Esophagus muscularis mucosa (tissue), 4 donors: ENCODE data around the gene LCOR.

Source experiments
- EP300 ChIP-seq: sonication (generic); formaldehyde crosslinking; IDR thresholded peaks from one replicate; pipeline ENCODE4 v1.6.1; 2017; ENCODE audit warnings: antibody characterized with exemption
- POLR2A ChIP-seq: fragments of 450-650 bp; IDR thresholded peaks from one replicate; pipeline ENCODE4 v1.6.1; 2017; ENCODE audit warnings: antibody characterized with exemption, moderate library complexity, mild to moderate bottlenecking, low read depth
- POLR2AphosphoS5 ChIP-seq, 2 donors: sonication (generic); formaldehyde crosslinking; IDR thresholded peaks; one replicate each; pipeline ENCODE4 v1.6.1; 2017; ENCODE audit warnings: antibody characterized with exemption in 2 of 2
- TF ChIP-seq, protein P1 (sequence below), 3 experiments: fragments of 200-600 bp in 2 of 3; fragments of 450-650 bp in 1 of 3; sonication (generic) in 2 of 3; IDR thresholded peaks; one replicate each; pipeline ENCODE4 v1.5.1; 2017 to 2019; ENCODE audit warnings: antibody characterized with exemption in 3 of 3, mild to moderate bottlenecking in 2 of 3, moderate library complexity in 1 of 3

DNA sequence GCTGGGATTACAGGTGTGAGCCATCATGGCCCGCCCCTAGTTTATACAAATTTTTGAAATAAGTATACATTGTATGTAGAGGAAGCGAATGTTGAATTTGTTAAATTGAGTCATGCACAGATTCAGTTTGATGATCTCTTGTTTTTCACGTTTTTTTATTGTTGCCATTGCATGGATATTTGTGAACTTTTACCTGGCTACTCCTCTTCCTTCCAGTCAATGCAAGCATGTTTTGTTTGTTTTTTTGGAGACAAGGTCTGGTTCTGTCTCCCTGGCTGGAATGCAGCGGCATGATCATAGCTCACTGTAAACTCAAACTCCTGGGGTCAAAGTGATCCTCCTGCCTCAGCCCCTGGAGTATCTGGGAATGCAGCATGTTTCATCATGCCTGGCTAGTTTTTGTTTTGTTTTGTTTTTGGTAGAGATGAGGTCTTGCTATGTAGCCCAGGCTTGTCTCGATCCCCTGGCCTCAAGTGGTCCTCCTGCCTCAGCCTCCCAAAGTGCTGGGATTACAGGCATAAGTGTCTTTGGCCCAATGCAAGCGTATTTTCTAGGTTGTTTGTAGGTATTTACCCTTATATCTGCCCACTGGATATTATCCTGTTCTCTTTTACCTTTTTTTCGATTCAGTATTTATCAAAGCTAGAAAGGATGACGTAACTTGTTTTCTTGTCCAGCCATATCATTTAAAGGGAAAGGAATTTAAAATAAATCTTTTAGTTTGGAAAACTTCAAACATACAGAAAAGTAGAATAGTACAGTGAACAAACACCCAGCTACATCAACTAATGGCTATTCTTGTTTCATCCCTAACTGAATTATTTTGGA, 11.0 kb downstream of the LCOR start:
- TF ChIP-seq, protein P1, sequence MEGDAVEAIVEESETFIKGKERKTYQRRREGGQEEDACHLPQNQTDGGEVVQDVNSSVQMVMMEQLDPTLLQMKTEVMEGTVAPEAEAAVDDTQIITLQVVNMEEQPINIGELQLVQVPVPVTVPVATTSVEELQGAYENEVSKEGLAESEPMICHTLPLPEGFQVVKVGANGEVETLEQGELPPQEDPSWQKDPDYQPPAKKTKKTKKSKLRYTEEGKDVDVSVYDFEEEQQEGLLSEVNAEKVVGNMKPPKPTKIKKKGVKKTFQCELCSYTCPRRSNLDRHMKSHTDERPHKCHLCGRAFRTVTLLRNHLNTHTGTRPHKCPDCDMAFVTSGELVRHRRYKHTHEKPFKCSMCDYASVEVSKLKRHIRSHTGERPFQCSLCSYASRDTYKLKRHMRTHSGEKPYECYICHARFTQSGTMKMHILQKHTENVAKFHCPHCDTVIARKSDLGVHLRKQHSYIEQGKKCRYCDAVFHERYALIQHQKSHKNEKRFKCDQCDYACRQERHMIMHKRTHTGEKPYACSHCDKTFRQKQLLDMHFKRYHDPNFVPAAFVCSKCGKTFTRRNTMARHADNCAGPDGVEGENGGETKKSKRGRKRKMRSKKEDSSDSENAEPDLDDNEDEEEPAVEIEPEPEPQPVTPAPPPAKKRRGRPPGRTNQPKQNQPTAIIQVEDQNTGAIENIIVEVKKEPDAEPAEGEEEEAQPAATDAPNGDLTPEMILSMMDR (IDR thresholded peaks at IDR 0.05), result no peak
- TF ChIP-seq POLR2A (no peak), POLR2AphosphoS5 (IDR thresholded peaks at IDR 0.05) (no peak), EP300 (no peak)
